ENCODE measurements around the gene MAPRE3. TPM values are rescaled to one million over a fixed set of nuclear protein-coding genes. Genes with fewer than 3 reads are reported as not detected.

MAPRE3 gene
- total and polyA plus RNA-seq, 9 of the 15 experiments (the other 6 are each of a cell fraction or from before 2014, with no cell fraction given) = 0.70 to 43.2 (median 12.6) TPM

DNA sequence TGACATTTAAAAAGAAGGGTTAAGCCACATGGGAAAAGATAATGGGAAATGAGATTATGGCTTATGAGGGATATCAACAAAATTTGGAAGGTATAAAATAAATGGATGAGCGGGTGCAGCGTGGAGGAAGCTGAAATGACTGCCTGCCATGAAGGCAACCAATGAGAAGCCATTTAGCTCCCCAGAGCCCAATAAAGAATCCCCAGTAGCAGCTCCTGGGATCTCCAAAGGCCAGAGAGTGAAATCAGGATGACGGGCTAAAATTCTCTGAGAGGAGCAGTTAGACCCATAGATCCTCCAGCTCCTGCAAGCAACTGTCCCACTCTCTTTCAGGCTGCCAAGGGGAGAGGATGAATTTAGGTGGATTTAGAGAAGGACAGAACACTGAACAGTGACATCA, 12.9 kb upstream of the MAPRE3 start (continued):
- TF ChIP-seq CHD7 (IDR thresholded peaks at IDR 0.05; ENCODE audit: low read depth, low read length) (no peak), NEUROD1 (IDR thresholded peaks at IDR 0.05; ENCODE audit: borderline replicate concordance, low read depth, low read length, partially characterized antibody) (no peak)

Measured in K562 (cell line).